Thyroid gland (tissue), 4 donors: ENCODE data around the gene SLC38A10. TPM values are rescaled to one million over a fixed set of nuclear protein-coding genes. Genes with fewer than 3 reads are reported as not detected.

Source experiments
- DNase-seq, 2 donors: peaks; one replicate each; pipeline ENCODE4 v3.0.0-alpha.2; 2019
- H3K27ac ChIP-seq, 3 donors: fragments of 200-600 bp; sonication (generic); 1 replicate in 2 of 3; 2 replicates in 1 of 3; pipeline ENCODE4 v1.5.1; 2016 to 2019; ENCODE audit warnings: mild to moderate bottlenecking in 1 of 3, moderate library complexity in 1 of 3
- H3K27me3 ChIP-seq: fragments of 200-600 bp; sonication (generic); one replicate; pipeline ENCODE4 v1.5.1; 2019
- H3K36me3 ChIP-seq, 2 donors: fragments of 200-600 bp; sonication (generic); one replicate each; pipeline ENCODE4 v1.5.1; 2016 to 2019
- H3K4me1 ChIP-seq, 2 donors: fragments of 200-600 bp; sonication (generic); one replicate each; pipeline ENCODE4 v1.5.1; 2017 to 2019
- H3K4me3 ChIP-seq, 3 donors: fragments of 200-600 bp; sonication (generic); replicated peaks in 1 of 3; 1 replicate in 2 of 3; 2 replicates in 1 of 3; pipeline ENCODE4 v1.5.1; 2016; ENCODE audit warnings: mild to moderate bottlenecking in 1 of 3
- H3K9me3 ChIP-seq: fragments of 200-600 bp; sonication (generic); one replicate; pipeline ENCODE4 v1.5.1; 2017
- CTCF ChIP-seq, 6 experiments: fragments of 200-600 bp in 3 of 6; fragments of 450-650 bp in 3 of 6; sonication (generic) in 3 of 6; IDR thresholded peaks; one replicate each; pipeline ENCODE4 v1.5.1; 2016 to 2019; ENCODE audit warnings: antibody characterized with exemption in 6 of 6, mild to moderate bottlenecking in 2 of 6, inconsistent platforms in 1 of 6, moderate library complexity in 1 of 6
- POLR2A ChIP-seq, 2 donors: fragments of 450-650 bp; IDR thresholded peaks; one replicate each; pipeline ENCODE4 v1.6.1; 2017; ENCODE audit warnings: antibody characterized with exemption in 2 of 2, mild to moderate bottlenecking in 2 of 2, moderate library complexity in 1 of 2
- WGBS, 2 donors: methylation state at CpG; one replicate each; pipeline ENCODE4 v1.1.5; 2017; 5-methylcytosine and 5-hydroxymethylcytosine counted together
- intact Hi-C: fragments of 100-400 bp; cut with DNase I; formaldehyde crosslinking; loops from one replicate; pipeline ENCODE4 v1.15.1; 2023
- total RNA-seq, 4 donors: library from RNA; depleted of rRNA; stranded (reverse); fragments of >200 nt; gene quantifications; one replicate each; pipeline ENCODE4 v1.2.3, GENCODE V29; 2016

The SLC38A10 gene
- total RNA-seq, 4 donors from 2014 or later, result 81.8 to 140 (median 121) TPM

- WGBS, 2 donors, result 74 to 84% methylated on average over 12 to 14 of the region's 14 CpGs
- no peak overlapping the region for H3K27ac ChIP-seq
- no peak for DNase-seq
- TF ChIP-seq POLR2A (IDR thresholded peaks at IDR 0.05), result no peak
- TF ChIP-seq CTCF (IDR thresholded peaks at IDR 0.05), result no peak
- no peak overlapping the region for H3K4me3 ChIP-seq
- H3K27me3 ChIP-seq, result no peaks in the 10 kb centered on the region
- no peaks in the 10 kb centered on the region for H3K36me3 ChIP-seq
- no peaks in the 10 kb centered on the region for H3K9me3 ChIP-seq
- intact Hi-C loops, result no loop called here
- H3K4me1 ChIP-seq, result peaks cover 15 to 39% of the 10 kb centered on the region in 2 donors
These were observed 30.7 kb upstream of the SLC38A10 start for GRCh38 chr17:81325714-81326358.

- no peak for TF ChIP-seq CTCF (IDR thresholded peaks at IDR 0.05)
- no peak for TF ChIP-seq POLR2A (IDR thresholded peaks at IDR 0.05)
- Histone ChIP-seq H3K36me3 (no peaks in the 10 kb centered on the region), H3K9me3 (no peaks in the 10 kb centered on the region), H3K4me1 (peaks cover 12 to 31% of the 10 kb centered on the region in 2 donors), H3K27me3 (no peaks in the 10 kb centered on the region), H3K4me3 (no peak overlapping the region), H3K27ac (no peak overlapping the region)
- 71 to 80% methylated on average over 7 to 8 of the region's 22 CpGs for WGBS, 2 donors
- intact Hi-C loops, result no loop called here
- no peak for DNase-seq
These were observed 30.0 kb upstream of the SLC38A10 start for GRCh38 chr17:81324851-81325713.

GRCh38 chr17:81324177-81324850, 29.2 kb upstream of the SLC38A10 start:
- H3K9me3 ChIP-seq, result no peaks in the 10 kb centered on the region
- intact Hi-C loops, result no loop called here
- no peak overlapping the region for H3K27ac ChIP-seq
- no peaks in the 10 kb centered on the region for H3K36me3 ChIP-seq
- peaks cover 5 to 24% of the 10 kb centered on the region in 2 donors for H3K4me1 ChIP-seq
- H3K4me3 ChIP-seq, result no peak overlapping the region
- TF ChIP-seq CTCF (IDR thresholded peaks at IDR 0.05), result no peak
- no peak for TF ChIP-seq POLR2A (IDR thresholded peaks at IDR 0.05)
- no peak for DNase-seq
- H3K27me3 ChIP-seq, result no peaks in the 10 kb centered on the region
- 91 to 95% methylated on average over 6 to 12 of the region's 17 CpGs for WGBS, 2 donors

GRCh38 chr17:81323411-81323868, 28.3 kb upstream of the SLC38A10 start:
- Histone ChIP-seq H3K9me3 (no peaks in the 10 kb centered on the region), H3K4me3 (no peak overlapping the region), H3K27ac (no peak overlapping the region), H3K27me3 (no peaks in the 10 kb centered on the region), H3K36me3 (no peaks in the 10 kb centered on the region), H3K4me1 (peaks cover 0 to 15% of the 10 kb centered on the region in 2 donors)
- TF ChIP-seq CTCF (IDR thresholded peaks at IDR 0.05) (no peak), POLR2A (IDR thresholded peaks at IDR 0.05) (no peak)
- DNase-seq, result no peak
- intact Hi-C loops, result no loop called here
- 60 to 61% methylated on average over 2 to 20 of the region's 20 CpGs for WGBS, 2 donors
